ENCODE measurements around the gene S100A7A.

GRCh38 chr1:153395776-153396175 lies 20.5 kb upstream of the S100A7A start:
- TF ChIP-seq CTCF (IDR thresholded peaks at IDR 0.05): no peak
- no peak for TF ChIP-seq ZFX (IDR thresholded peaks at IDR 0.05; ENCODE audit: borderline replicate concordance)

Measured in 22Rv1 (cell line).